Measurements from ENCODE around the gene FKBP5.
"Not testable (repeated sequence)": the region's sequence is repeated elsewhere in the genome, so short reads cannot be mapped to it uniquely, and the experiment has no call there.

Gene FKBP5

DNA sequence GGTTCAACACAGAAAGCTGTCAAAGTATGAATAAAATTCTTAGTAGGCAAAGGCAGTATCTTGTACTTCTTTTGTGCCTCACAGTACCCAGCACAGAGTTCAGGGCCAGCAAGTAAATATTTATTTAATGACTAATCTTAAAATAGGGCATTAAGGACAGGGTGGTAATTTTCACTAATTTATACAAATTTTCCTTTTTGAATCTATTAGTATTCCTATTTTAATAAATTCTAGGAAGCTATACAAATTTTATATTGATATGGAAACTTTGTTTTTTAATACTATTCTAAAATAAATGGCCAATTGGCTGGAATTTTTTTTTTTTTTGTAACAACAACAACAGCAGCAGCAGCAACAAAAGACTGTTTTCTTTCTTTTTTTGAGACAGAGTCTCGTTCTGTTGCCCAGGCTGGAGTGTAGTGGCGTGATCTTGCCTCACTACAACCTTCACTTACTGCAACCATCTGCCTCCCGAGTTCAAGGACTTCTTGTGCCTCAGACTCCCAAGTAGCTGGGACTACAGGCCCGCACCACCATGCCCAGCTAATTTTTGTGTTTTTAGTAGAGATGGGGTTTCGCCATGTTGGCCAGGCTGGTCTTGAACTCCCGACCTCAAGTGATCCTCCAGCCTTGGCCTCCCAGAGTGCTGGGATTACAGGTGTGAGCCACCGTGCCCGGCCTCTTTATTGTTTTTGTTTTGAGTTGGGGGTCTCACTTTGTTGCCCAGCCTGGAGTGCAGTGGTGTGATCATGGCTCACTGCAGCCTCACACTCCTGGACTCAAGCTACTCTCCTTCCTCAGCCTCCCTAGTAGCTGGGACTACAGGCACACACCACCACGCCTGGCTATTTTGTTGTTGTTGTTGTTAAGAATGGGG, 85.2 kb downstream of the FKBP5 start:
- no peak overlapping the region for H3K4me3 ChIP-seq (ENCODE audit: low read depth, low read length)
- DNase-seq (ENCODE audit: low read depth): no peak
- TF ChIP-seq CTCF (IDR thresholded peaks at IDR 0.05; ENCODE audit: control insufficient read depth, extremely low read depth, insufficient read depth): no peak

DNA sequence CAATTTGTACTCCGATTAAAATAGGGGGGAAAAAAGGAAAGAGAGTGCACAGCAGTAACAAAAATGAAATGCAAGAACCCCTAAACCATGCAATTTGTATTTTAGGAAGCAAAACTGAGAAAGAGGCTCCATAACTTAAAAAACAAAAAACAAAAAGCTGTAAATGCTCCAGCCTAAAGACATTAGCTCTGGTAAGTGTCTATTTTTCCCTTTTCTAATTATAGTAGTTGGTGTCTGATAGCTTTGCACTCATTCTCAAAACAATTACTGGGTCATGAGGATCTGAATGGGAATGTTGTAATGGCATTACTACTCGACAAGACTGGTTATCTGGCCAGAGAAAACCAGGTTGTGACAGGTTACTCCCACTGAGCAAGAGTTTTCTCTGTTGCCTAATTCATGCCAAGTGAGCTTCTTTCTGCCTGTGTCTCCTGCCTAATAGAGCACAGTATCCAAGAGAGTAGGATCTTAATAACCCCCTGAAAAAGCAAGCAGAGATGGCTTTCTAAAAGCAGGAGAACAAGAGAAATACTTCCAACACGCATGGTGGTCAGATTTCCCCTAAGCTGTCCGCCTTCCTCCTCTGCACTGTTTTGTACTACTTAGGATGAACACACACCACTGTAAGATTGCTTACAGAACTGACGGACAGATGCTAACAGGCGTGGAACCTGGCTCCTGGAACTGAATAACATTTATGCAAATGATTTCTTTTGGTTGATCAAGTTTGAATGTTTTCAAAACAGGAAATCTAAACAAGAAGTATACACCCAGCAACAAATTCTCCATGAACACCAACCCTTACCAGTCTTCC, 86.4 kb downstream of the FKBP5 start:
- no peak for TF ChIP-seq CTCF (IDR thresholded peaks at IDR 0.05; ENCODE audit: control insufficient read depth, extremely low read depth, insufficient read depth)
- no peak overlapping the region; the same call in 1 of the 2 replicates for H3K4me3 ChIP-seq (ENCODE audit: low read depth, low read length)
- DNase-seq (ENCODE audit: low read depth): no peak

DNA sequence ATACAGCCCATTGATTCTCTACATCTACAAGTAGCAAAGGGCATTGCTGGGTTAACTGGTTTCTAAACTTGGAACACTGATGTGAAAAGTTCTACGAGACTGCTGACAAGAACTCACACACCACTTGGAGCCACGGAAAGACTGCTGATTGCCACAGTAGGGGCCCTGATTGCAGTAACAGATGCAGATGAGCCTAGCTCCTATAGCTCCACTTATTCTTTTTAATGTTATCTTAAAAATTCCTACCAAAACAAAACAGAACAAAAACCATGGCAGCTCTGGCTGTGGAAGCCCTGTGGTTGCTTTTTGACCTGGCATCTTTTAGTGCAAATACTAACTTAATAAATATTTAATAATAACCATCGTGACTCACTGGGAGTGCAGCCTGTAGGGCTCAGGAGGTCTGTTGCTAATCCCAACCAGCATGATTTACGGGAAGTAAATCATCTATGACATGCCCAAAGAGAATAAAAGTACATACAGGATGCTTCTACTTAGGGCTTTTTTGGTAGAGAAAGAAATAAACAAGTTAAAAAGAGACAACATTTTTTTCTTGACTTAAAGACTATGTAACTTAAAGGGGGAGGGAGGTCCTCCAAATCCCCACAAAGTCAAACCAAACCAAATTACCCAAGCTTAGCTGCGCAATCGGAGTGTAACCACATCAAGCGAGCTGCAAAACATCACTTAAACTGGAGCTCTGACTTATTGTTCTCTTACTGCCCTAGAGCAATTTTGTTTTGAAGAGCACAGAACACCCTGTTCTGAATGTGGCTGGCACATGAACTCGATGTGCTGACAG, 87.2 kb downstream of the FKBP5 start:
- peak; percentile 33 for DNase-seq (ENCODE audit: low read depth)
- TF ChIP-seq CTCF (IDR thresholded peaks at IDR 0.05; ENCODE audit: control insufficient read depth, extremely low read depth, insufficient read depth): no peak

GRCh38 chr6:35600659-35601125, 88.0 kb downstream of the FKBP5 start:
- DNase-seq (ENCODE audit: low read depth): no peak
- H3K4me3 ChIP-seq (ENCODE audit: low read depth, low read length): peak overlapping the region; percentile 6; the same call in 1 of the 2 replicates
- no peak for TF ChIP-seq CTCF (IDR thresholded peaks at IDR 0.05; ENCODE audit: control insufficient read depth, extremely low read depth, insufficient read depth)

More for the DNA sequence above, 87.2 kb downstream of the FKBP5 start:
- H3K4me3 ChIP-seq (ENCODE audit: low read depth, low read length): peak overlapping the region; percentile 6

DNA sequence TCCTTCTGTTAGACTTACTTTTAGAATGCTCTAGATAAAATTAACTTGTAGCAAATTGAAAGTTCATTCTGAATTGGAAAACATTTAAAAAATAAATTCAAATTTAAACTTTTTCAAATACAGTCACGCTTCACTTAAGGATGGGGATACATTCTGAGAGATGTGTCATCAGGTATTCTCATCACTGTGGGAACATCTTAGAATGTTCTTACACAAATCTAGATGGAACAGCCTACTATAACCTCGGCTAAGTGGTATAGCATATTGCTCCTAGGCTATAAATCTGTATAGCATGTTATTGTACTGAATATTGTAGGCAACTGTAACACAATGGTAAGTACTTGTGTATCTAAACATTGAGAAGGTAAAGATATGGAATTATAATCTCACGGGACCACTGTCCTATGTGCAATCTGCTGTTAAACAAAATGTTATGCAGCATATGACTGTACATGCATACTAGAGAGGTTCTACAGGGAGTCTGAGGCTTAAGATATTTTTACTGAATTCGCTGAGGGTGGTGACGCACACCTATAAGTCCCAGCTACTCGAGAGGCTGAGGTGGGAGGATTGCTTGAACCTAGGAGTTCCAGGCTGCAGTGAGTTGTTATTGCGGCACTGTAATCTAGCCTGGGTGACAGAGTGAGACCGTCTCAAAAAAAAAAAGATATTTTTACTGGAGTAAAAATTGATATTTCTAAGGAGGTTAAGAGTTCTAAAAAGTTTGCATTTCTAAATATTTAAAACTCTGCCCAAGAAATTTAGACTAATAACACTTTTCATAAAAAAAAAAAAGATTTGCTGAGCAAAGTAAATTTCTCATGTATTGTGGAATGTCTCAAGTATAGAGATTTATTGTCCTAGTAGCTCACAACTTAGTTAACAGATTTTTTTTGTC, 88.7 kb downstream of the FKBP5 start:
- no peak for DNase-seq (ENCODE audit: low read depth)
- no peak for TF ChIP-seq CTCF (IDR thresholded peaks at IDR 0.05; ENCODE audit: control insufficient read depth, extremely low read depth, insufficient read depth)
- no peak overlapping the region for H3K4me3 ChIP-seq (ENCODE audit: low read depth, low read length)

GRCh38 chr6:35598621-35599020, 90.1 kb downstream of the FKBP5 start:
- not testable (repeated sequence) for DNase-seq (ENCODE audit: low read depth); H3K4me3 ChIP-seq (ENCODE audit: low read depth, low read length)
